Gastrocnemius medialis (tissue), 4 donors: ENCODE measurements around the gene LRFN2. TPM values are rescaled to one million over a fixed set of nuclear protein-coding genes. Genes with fewer than 3 reads are reported as not detected.

ENCODE experiments used
- ATAC-seq, 2 donors: fragments of 150-250 bp; one replicate each; pipeline ENCODE4 v1.9.1; 2016
- DNase-seq, 2 donors: peaks; one replicate each; pipeline ENCODE4 v3.0.0-alpha.2; 2019
- H3K27ac ChIP-seq, 4 donors: fragments of 200-600 bp; sonication (generic); 1 replicate in 1 of 4; 2 replicates in 3 of 4; pipeline ENCODE4 v1.5.1; 2016 to 2018; ENCODE audit warnings: mild to moderate bottlenecking in 2 of 4, moderate library complexity in 1 of 4
- H3K27me3 ChIP-seq, 3 donors: fragments of 200-600 bp; sonication (generic) in 2 of 3; 1 replicate in 1 of 3; 2 replicates in 2 of 3; pipeline versions ENCODE4 v1.5.1 to v1.6.0; 2016 to 2019; ENCODE audit warnings: mild to moderate bottlenecking in 1 of 3, moderate library complexity in 1 of 3
- H3K36me3 ChIP-seq, 2 donors: fragments of 200-600 bp; sonication (generic) in 1 of 2; one replicate each; pipeline ENCODE4 v1.5.1; 2017 to 2018
- H3K4me1 ChIP-seq, 2 donors: fragments of 200-600 bp; sonication (generic) in 1 of 2; one replicate each; pipeline ENCODE4 v1.5.1; 2016 to 2017; ENCODE audit warnings: mild to moderate bottlenecking in 2 of 2
- H3K4me3 ChIP-seq, 4 donors: fragments of 200-600 bp; sonication (generic) in 3 of 4; 1 replicate in 1 of 4; 2 replicates in 3 of 4; pipeline ENCODE4 v1.5.1; 2016 to 2019; ENCODE audit warnings: mild to moderate bottlenecking in 2 of 4
- H3K9me3 ChIP-seq, 3 donors: fragments of 200-600 bp; sonication (generic) in 2 of 3; 1 replicate in 1 of 3; 2 replicates in 2 of 3; pipeline ENCODE4 v1.5.1; 2016 to 2019
- CTCF ChIP-seq, 5 experiments: fragments of 450-650 bp in 3 of 5; fragments of 200-600 bp in 2 of 5; sonication (generic) in 2 of 5; IDR thresholded peaks in 4 of 5; conservative IDR thresholded peaks in 1 of 5; 1 replicate in 4 of 5; 2 replicates in 1 of 5; pipeline ENCODE4 v1.5.1; 2016 to 2019; ENCODE audit warnings: antibody characterized with exemption in 5 of 5, mild to moderate bottlenecking in 3 of 5, moderate library complexity in 3 of 5
- POLR2A ChIP-seq, 2 donors: fragments of 450-650 bp; IDR thresholded peaks; one replicate each; pipeline ENCODE4 v1.6.1; 2017; ENCODE audit warnings: antibody characterized with exemption in 2 of 2, mild to moderate bottlenecking in 2 of 2, moderate library complexity in 2 of 2
- in situ Hi-C, 4 donors: fragments of 200-750 bp; cut with MboI; loops; one replicate each; pipeline versions ENCODE4 v1.15.0 to v1.8.0; 2017; ENCODE audit warnings: low sequenced_read_pairs in 4 of 4
- intact Hi-C: fragments of 100-400 bp; cut with DNase I; formaldehyde crosslinking; loops from one replicate; pipeline ENCODE4 v1.15.1; 2023; ENCODE audit warnings: low total_unique reads
- total RNA-seq, 4 donors: library from RNA; depleted of rRNA; stranded (reverse); fragments of >200 nt; gene quantifications; one replicate each; pipeline versions ENCODE4 v1.1.0 to v1.2.3, GENCODE V29; 2016

The LRFN2 gene
- total RNA-seq, 4 donors from 2014 or later = not detected

- peak in 1 of 2 donors; percentile 2 for ATAC-seq
- H3K27ac ChIP-seq = no peak overlapping the region
- H3K9me3 ChIP-seq = no peaks in the 10 kb centered on the region
- no peak for DNase-seq
- peak overlapping the region; percentile 37 to 64 (median 54) for H3K4me3 ChIP-seq
- peaks cover 0 to 4% (median 0%) of the 10 kb centered on the region in 3 donors for H3K27me3 ChIP-seq
- TF ChIP-seq CTCF (IDR thresholded peaks at IDR 0.05 in 4 of 5, conservative IDR thresholded peaks at IDR 0.05 in 1 of 5) (no peak), POLR2A (IDR thresholded peaks at IDR 0.05) (no peak)
- H3K4me1 ChIP-seq = peaks cover 4 to 10% of the 10 kb centered on the region in 2 donors
- in situ Hi-C loops = loop anchor here in 3 of 4 donors (25.0 kb wide), 2 partner anchors 249 to 599 kb away; no protein-coding TSS in a partner anchor
- H3K36me3 ChIP-seq = no peaks in the 10 kb centered on the region
- intact Hi-C loops = loop anchor here (2.0 to 10.0 kb wide), 4 partner anchors 169 to 604 kb away; no protein-coding TSS in a partner anchor
Measured at GRCh38 chr6:40586369-40587201, 579 bp downstream of the LRFN2 start.

GRCh38 chr6:40585651-40586269 lies 1.4 kb downstream of the LRFN2 start:
- no peak overlapping the region for H3K27ac ChIP-seq
- H3K9me3 ChIP-seq = no peaks in the 10 kb centered on the region
- ATAC-seq (no peak), DNase-seq (no peak)
- intact Hi-C loops (loop anchor here (2.0 to 10.0 kb wide), 4 partner anchors 168 to 603 kb away; no protein-coding TSS in a partner anchor), in situ Hi-C loops (loop anchor here in 3 of 4 donors (25.0 kb wide), 2 partner anchors 248 to 598 kb away; no protein-coding TSS in a partner anchor)
- peaks cover 0 to 4% (median 0%) of the 10 kb centered on the region in 3 donors for H3K27me3 ChIP-seq
- H3K4me1 ChIP-seq = peaks cover 4 to 10% of the 10 kb centered on the region in 2 donors
- H3K36me3 ChIP-seq = no peaks in the 10 kb centered on the region
- TF ChIP-seq CTCF (IDR thresholded peaks at IDR 0.05 in 4 of 5, conservative IDR thresholded peaks at IDR 0.05 in 1 of 5) = no peak
- no peak for TF ChIP-seq POLR2A (IDR thresholded peaks at IDR 0.05)
- H3K4me3 ChIP-seq = no peak overlapping the region

- Histone ChIP-seq H3K4me1 (peaks cover 4 to 10% of the 10 kb centered on the region in 2 donors), H3K27me3 (peaks cover 0 to 4% (median 0%) of the 10 kb centered on the region in 3 donors), H3K4me3 (no peak overlapping the region), H3K36me3 (no peaks in the 10 kb centered on the region), H3K27ac (no peak overlapping the region), H3K9me3 (no peaks in the 10 kb centered on the region)
- no peak for TF ChIP-seq CTCF (IDR thresholded peaks at IDR 0.05 in 4 of 5, conservative IDR thresholded peaks at IDR 0.05 in 1 of 5)
- in situ Hi-C loops = loop anchor here in 3 of 4 donors (25.0 kb wide), 2 partner anchors 248 to 598 kb away; no protein-coding TSS in a partner anchor
- DNase-seq (no peak), ATAC-seq (no peak)
- intact Hi-C loops = loop anchor here (5.0 to 10.0 kb wide), 3 partner anchors 168 to 603 kb away; no protein-coding TSS in a partner anchor
Measured at GRCh38 chr6:40585223-40585622, 1.9 kb downstream of the LRFN2 start.

- H3K4me1 ChIP-seq = peaks cover 4 to 10% of the 10 kb centered on the region in 2 donors
- DNase-seq (no peak), ATAC-seq (no peak)
- in situ Hi-C loops = loop anchor here in 3 of 4 donors (25.0 kb wide), 2 partner anchors 247 to 597 kb away; no protein-coding TSS in a partner anchor
- intact Hi-C loops = loop anchor here (5.0 to 10.0 kb wide), 3 partner anchors 167 to 602 kb away; no protein-coding TSS in a partner anchor
- H3K27ac ChIP-seq = no peak overlapping the region
- no peak overlapping the region for H3K4me3 ChIP-seq
- H3K36me3 ChIP-seq = no peaks in the 10 kb centered on the region
- TF ChIP-seq POLR2A (IDR thresholded peaks at IDR 0.05) (no peak), CTCF (IDR thresholded peaks at IDR 0.05 in 4 of 5, conservative IDR thresholded peaks at IDR 0.05 in 1 of 5) (no peak)
- H3K9me3 ChIP-seq = no peaks in the 10 kb centered on the region
- peaks cover 0 to 4% (median 0%) of the 10 kb centered on the region in 3 donors for H3K27me3 ChIP-seq
Measured at GRCh38 chr6:40584741-40585140, 2.4 kb downstream of the LRFN2 start.
